ENCODE measurements around the gene ITPR1.

The ITPR1 gene

DNA sequence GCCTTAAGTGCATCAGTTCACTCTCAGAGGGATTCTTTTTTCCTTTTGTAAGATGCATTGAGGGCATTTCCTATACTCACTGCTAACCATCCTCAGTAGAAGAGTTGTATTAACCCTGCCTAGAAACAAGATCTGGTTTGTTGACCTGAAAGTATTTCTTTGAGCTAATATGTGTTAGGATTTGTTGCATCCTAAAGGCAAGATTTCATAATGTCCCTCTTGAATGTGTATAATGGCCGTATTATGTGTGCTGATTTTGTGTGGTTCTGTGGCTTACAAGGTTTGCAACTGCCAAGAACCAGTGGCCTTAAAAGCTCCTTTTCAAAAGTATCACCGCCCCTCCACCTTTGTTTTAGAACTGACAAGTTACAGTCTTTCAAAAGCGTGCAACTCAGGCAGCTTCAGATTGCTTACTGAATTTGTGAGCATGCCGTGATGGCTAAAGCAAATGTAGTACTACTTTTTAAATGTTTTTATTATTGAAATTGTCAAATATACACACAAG lies 304.1 kb downstream of the ITPR1 start:
- no peak for DNase-seq

DNA sequence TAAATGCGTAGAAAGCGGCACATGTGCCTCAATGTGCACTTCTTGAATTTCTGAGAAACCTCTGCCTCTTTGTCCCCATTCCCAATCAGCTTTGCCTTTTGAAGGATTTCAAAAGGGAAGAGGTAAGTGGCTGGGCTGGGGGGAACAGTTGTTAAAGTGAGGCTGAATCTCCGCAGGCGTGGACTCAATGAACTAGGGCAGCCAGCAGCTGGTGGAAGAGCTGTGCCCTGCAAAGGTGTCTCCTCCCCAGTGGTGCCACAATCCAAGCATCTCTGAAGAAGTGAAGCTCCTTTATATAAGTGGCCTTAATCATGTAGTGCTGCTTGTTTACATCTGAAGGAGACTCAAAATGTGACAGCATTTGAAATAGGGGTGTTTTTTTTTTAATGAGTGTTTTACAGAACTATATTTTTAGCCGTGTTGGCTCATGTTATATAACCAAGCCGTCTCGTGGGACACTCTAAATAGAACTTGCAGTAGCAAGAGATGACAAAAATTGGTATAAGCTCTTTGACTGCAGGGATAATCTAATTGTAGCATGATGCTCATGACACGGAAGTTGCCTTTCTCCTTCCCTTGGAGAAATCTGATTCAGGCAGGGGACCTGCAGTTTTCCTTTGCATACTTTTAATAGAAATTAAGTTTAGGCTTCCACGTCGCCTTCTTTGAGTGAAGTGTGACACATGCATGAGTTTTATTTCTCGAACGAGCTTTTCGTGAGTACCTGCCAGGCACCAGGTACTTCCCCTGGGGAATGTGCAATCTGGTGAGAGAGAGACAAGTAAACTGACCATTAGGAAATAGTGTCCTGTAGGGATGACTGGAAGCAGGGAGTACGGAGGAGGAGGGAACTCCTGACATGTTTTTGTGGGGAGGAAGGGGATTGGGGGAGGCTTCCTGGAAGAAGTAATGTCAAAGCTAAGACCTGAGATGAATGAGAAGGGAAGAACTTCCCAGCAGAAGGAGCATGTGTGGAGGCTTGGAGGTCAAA lies 306.4 kb downstream of the ITPR1 start:
- no peak for DNase-seq

DNA sequence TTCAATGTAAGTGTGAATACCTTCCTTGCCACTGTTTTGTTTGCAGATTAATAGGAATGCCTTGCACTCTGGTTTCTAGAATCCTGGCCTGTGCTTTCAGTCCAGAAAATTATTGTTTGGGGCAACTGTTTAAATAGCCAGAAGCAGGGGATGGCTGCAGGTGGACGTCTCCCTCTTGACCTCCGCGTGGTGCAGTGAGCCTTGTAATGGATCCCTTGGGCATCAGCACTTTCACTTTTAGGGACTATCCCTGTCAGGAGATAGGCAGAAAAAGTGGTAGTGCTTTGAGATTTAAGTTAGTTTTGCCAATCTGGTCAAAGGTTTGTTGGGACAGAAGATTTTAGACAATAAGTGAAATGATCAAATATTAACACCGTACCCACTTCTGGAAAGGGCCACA lies 307.4 kb downstream of the ITPR1 start:
- no peak for DNase-seq

DNA sequence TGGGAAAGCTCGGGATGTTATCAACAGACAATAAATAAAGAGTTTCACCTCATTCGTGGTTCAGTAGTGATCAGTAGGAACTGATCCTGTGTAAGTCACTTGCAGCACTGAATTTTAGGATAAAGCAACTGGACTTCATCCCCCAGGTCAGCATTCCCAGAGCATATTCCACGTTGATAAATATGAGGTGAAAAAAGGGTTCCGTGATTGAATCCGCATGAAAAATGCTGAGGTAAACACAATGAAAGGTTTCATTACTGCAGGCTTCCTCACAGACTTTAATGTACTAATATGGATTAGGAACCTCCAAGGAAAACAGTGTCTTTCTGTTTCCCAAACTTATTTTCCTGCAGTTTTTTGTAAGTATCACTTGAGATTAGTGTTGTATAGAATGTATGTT lies 308.7 kb downstream of the ITPR1 start:
- DNase-seq: no peak

DNA sequence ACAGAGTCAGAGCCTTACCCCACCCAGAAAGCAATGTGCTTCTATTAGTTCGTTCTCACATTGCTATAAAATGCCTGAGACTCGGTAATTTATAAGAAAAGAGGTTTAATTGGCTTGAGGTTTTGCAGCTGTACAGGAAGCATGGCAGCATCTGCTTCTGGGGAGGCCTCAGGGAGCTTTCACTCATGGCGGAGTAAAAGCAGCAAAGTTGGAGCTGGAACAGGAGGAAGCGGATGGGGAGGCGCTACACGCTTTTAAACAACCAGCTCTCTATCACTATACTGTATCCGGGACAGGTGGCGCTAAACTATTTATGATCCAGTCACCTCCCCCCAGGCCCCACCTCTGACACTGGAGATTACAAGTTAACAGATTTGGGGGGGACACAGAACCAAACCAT lies 309.8 kb downstream of the ITPR1 start:
- DNase-seq: no peak

DNA sequence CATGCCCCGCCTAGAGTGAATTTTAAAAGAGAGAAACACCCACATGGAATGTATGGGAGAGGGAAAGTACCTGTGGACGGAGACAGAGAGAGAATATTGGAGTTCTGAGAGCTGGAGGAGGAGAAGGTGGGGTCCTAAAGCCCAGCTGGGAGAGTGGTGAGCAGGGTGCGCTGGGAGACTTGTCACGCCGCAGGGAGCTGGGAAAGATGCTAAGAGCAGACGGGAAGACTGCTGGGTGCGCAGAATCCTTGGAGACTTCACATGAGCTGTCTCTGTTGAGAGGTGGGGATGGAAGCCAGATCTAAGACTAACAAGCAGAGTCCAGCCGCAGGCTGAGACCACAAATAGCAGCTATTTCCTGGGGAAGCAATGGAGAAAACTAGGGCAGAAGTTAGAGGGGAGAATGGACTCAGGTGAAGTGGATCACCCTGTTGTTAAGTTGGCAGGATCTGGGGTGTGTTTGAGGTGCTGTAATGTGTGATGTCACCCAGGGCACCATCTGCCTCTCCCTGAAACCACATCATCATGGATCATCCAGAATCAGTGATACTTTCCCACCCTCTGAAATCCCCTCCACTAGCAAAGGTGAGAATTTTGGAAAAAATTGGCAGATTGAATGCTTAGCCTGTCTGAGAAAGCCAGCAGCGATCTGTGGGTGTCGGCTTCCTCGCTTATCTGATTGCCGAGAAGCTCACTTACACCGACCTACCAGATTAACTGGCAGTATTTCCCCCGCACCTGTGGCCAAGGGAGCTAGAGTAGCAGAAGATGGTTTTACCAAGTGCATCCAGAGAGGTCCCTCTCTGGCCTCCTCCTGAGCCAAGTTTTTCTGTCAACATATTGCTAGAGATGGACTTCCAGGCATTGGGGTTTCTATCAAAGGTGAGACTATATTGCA lies 311.3 kb downstream of the ITPR1 start:
- DNase-seq: no peak

DNA sequence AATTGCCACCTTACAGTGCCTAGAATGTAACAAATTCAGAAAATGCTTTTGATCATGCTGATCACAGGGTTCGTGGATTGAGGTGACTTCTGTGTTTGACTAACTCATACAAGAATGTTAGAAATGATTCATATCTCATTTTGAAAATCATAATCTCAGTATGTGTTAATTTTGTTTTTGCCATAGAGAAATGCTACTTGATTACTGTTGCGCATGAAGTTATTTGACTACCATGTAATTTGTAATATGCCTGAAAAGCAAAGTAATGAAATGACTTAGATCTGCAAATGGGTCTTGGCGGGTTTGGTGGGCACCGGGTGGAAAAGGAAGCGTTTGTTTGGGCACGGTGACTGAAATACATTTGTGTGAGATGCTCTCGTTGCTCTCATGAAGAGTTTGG lies 312.5 kb downstream of the ITPR1 start:
- peak; percentile 33 for DNase-seq

DNA sequence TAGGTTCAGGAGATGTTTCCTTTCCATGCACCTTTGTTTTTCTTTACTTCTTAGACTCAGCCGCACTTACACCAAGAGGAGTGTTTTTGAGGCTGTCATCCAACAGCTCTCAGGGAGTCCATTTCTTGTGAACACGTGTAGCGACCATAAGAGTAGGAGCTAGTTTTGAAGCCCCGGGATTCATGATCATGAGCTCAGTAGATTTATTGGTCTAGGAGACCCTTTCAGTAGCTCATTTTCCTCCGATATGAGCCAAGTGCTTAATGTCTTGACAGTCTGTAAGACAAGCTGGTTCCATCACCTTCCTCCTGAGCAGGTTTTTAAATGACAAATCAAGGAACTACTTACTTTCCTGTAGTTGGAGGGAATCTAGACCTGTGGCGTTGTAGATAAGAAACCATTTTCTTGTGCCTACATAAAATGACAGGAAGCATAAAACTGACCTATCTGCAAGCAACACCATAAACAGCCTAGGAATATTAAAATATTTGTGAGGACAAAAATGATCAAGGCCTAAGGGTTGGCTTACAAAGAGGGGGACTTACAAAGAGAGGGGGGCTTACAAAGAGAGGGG lies 313.5 kb downstream of the ITPR1 start:
- DNase-seq: no peak

DNA sequence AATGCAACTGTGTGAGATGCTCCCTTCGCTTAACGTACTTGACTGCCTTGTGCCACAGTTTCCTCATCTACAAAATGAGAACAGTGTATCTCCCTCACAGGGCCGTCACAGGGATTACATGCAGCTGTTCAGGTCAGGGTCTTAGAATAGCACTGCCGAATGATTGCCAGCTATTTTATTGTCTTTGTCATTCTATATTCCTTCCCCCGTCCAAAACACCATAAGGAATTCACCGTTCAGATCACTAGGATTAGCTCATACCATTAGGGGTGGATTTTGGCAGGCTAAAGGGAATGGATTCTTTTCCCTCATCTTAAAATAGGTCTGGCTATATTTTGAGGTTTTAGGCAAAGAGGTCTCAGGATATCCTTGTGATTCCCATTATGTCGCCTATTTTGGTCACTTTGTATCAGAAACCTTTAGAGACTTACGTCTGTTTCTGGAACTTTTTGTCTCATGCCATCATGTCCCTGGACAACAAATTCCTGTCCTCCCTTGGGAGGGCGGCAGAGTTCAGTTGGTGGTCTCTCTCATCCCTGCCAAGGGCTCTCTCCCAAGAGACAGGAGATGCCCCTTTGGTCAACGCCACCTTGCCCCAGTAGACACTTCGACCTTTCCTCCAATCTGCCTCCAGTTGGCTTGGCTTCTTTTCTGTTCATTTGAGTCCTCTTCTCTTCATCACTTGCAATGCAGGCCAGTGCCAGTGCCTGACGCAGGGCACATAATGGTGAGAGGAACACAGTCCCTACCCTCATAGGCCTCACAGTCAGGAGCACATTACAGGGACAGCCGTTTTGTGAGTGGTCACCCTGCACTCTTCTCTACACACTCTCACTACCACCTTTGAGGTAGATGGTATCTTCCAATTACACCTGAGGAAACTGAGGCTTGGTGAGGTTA lies 314.5 kb downstream of the ITPR1 start:
- DNase-seq: no peak

DNA sequence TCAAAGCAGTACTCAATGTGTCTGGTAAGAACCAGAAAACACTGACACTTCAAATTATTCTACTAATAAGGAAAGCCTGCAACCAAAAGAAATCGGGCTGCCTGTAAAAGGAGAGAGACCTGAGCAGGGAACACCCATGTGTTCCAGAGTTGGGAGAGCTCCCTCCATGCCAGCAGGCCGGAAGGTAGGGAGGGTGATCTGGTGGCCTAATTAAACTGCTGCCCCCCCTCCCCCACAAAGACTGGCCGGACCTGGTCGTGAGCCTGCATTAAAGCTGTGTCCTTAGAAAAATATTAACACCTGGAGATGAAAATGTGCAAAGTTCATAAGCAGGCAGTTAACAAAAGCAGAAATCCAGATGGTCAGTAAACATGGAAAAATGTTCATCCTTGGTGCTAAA lies 315.5 kb downstream of the ITPR1 start:
- no peak for DNase-seq

DNA sequence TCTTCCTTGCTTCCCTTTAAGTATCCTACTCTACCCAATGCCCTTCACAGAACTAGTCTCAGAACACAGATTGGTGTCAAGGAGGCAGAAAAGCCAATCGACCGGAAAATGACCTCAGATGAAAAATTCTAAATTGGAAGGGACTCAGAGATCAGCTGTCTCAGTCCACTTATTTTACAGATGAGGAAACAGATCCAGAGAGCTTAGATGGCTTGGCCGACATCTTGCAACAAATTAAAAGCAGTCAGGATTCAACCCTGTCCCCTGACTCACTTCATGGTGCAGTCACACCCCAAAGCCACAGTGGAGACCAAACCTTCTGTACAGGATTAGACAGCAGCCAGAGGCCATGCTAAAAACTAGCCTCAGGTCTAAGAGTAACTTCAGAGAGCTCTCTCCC lies 316.8 kb downstream of the ITPR1 start:
- no peak for DNase-seq

DNA sequence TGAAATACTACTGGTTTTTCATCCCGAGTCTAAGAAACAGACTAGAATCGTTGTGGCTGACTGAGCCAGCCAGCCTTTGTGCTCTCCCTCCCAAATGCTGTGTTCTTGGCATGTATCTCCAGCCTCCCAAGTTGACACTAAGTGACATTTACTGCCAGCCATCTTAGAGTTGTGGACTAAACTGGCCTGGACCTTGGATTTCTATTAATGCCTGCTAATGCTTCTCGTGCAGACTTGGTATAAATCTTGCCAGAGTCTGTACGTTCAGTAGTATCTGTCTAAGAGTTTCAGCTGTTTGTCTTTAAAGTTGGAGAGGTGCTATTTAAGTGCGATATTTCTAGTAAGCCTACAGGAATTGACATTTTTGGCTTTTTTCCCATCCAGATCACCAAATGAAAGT lies 319.4 kb downstream of the ITPR1 start:
- no peak for DNase-seq

DNA sequence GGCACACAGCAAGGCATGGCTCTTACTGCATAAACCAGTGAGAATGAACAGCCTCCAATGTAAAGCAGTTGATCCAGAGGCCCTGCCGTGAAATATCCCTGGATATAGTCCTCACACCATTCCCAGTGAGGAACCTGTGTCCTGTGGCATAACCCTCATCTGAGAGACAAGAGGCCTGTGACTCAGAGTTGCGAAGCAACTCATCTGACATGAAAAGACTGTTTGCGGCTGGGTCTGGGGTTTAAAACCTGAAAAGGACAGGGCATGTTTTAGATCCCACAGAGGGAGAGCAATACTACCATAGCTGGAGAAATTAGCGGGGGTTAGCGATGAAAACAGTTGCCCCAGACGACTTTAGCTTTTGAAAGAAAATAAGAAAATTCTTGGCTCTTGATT lies 320.8 kb downstream of the ITPR1 start:
- no peak for DNase-seq

DNA sequence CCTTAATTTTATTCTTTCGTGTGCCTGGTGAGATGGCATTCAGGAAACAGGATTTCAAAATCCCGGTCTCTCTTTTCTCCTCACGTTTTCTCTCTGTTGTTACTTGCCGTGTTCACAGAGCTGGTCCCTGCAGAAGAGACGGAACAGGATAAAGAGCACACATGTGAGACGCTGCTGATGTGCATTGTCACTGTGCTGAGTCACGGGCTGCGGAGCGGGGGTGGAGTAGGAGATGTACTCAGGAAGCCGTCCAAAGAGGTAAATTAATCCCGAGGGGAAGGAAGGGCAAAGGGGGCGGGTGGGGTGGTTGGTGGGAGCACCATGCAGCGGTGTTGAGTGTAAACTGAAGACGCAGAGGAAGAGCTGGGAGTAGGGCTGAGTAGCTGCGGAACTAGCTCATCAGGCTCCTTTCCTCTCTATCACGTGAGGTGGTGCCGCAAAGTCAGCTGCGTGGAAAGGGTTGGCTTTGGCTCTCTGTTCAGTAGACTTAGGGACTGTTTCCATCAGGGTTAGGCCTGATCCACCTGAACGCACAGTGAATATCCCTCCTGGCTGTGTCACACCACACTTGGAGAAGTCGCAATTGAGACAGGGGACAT lies 321.3 kb downstream of the ITPR1 start:
- no peak for DNase-seq

DNA sequence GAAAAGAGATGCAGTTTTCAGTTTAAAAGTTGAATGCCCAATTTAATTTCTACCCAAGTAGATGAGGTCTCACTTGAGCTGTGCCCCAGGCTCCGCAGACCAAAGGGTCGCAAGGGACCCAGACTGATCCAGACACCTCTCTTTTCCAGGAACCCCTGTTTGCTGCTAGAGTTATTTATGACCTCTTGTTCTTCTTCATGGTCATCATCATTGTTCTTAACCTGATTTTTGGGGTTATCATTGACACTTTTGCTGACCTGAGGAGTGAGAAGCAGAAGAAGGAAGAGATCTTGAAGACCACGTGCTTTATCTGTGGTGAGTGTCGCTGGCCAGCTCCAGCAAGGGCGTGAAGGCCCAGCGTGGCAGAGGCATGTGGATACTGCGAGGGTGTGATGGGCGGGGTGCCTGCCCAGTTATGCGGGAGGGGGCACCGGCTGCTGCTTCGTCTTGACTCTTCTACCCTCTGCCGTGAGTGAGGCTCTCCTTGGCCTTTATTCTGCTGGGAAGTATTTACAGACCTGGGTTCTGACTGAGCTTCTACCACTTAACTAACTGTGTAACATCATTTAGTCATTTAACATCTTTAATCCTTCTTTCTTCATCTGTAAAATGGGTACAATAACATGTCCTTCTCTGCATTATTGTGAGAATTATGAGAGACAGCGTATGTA lies 321.9 kb downstream of the ITPR1 start:
- DNase-seq: no peak

DNA sequence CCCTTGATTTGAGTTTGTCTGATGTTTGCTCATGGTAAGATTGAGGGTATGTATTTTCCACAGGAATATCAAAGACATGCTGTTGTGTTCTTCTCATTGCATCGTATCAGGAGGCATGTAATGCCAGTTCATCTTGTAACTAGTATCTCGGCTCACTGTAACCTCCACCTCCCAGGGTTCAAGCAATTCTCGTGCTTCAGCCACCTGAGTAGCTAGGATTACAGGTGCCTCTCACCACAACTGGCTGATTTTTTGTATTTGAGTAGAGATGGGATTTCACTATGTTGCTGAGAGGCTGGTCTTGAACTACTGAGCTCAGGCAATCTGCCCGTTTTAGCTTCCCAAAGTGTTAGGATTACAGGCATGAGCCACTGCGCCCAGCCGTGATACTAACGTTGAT lies 323.2 kb downstream of the ITPR1 start:
- DNase-seq: no peak

DNA sequence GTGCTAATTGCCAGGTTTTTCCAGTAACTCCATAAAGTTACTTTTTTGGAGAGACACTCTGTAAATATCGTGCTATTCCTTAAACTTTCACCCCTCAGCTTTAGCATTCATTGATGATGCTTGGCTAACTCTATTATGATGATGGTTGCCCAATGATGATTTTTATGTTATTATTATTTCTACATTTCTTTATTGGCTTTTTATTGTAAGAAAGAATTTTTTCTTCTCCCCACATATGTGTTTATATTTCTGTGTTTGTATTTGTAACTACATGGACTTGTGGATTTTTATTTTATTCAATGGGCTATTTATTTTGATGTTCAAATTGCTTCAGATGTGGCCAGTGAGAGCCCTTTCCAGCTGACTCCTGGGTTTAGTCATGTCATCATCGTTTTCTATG lies 323.6 kb downstream of the ITPR1 start:
- no peak for DNase-seq

DNA sequence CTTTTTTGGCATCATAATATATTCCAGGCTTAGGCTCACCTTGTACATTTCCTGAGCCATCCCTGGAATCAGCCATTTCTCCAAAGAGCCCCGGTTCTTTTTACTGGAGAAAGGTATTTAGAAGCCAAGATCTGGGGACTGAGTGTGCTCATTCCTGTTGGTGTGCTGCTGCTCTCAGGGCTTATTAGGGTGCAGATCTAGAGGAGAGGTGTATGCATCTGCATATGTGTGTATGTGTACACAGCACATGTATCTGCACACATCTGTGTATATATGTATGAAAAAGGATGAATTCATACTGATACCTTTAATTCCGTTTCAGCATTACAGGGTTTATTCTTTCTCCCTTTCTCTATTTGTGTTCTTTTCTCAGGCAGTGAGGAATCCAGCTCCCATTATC lies 324.0 kb downstream of the ITPR1 start:
- DNase-seq: no peak

DNA sequence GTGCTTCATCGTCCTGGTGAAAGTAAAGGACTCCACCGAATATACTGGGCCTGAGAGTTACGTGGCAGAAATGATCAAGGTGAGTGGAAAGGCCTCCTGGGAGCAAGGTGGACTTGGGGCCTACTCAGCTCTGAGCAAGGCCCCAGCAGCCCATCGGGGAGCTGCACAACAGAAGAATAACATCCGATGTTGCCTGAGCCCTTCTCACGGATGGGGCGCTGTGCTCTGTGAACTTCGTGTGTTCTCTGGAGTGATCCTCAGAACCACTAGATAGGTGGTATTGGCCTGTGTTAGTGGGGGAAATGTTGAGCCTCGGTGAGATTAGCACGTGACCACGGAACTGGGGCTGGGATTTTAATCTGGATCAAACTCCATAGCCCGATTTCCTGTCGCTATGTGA lies 325.0 kb downstream of the ITPR1 start:
- no peak for DNase-seq

DNA sequence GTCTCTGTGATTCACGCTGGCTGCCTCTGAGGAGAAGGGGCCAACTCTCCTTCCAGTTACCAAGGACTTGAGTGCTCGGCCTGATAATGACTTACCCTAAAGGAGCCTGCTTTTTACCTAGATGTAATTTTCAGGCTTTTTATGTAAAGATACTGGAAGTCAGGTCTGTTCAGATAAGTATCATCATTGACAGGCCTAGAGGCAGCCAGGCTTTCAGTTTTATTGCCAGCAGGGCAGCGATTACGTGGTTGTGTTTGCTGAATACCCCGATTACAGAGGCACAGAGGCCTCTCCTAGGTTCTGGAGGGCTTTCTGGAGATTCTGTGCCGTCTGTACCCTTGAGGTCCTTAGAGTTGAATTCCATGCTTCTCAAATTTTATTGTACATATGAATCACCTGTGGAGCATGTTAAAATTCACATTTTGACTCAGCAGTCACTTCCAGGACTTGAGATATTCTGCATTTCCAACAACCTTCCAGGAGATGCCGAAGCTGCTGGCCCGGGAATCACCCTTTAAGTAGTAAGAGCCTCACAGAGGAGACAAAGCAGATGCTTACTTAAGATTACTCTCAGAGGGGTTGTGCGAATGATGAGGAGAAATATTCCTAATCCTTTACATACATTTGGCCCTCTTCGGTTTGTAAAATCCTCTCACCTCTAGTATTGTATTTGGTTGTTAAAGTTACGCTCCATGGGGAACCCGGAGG lies 326.0 kb downstream of the ITPR1 start:
- no peak for DNase-seq

DNA sequence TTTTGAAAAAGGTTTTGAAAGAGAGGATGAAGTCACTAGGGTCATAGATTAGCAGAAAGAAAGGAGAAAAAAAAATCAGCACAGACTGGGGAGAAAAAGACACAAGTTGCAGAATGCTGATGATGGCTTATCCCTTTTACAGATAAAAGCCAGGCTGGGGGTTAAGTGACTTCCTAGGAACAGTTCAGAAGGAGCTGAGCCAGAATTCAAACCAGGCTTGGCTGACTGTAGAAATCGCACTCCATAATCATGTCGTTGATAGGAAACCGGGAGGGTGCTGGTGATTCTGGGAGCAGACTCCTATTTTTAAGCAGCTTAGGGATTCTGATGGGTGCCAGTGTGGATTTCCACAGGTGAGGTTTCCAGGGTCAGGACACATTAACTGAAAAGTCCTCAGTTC lies 326.6 kb downstream of the ITPR1 start:
- no peak for DNase-seq

All from activated naive CD4-positive, alpha-beta T cell treated with anti-CD3 and anti-CD28 coated beads, Interleukin-2, amount 50 U/mL, for 16 hours (primary cell).